HG03097 (cell line): Measurements from ENCODE around the gene MDH2.
"Not testable (repeated sequence)": the region's sequence is repeated elsewhere in the genome, so short reads cannot be mapped to it uniquely, and the experiment has no call there.

Experiments used
- ATAC-seq: cut with Tn5 transposase; IDR thresholded peaks from one replicate; pipeline ENCODE4 v1.9.1; 2021; ENCODE audit not compliant: unreplicated experiment, low FRiP score

The MDH2 gene

DNA sequence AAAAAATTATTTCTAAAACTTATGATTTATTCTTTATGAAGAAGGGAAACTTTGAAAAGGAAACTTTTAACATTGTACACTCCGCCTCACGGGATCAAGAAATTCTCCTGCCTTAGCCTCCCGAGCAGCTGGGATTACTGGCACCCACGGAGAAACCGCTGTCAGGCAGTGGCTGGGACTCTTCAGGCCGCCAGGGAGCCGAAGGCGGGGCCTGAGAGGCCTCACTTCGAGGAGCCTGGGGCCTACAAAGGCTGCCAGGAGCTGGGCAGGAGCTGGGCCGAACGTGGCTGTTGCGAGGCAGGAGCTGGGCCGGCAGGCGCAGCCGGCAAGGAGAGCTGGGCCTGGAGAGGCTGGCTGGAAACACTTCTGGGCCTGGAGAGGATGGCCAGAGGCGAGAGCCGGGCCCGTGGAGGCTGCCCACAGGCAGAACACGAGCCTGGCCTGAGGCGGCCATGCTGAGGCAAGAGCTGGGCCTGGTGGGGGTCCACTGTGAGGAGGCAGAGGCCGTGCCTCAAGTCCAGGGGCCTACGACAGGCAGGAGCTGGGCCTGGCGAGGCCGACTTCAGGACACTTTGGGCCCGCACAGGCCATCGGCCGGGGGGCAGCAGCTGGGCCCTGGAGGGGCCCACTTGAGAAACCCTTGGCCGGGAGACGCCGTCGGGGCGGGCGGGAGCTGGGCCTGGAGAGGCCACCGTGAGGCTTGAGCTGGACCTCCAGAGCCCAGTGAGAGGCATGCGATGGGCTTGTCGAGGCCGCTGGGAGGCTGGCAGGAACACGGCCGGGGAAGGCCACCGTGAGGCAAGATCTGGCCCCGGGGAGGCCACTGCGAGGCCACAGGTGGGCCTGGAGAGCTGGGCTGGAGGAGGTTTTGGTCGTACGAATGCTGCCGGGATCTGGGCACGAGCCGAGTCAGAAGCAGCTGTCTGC, 23.7 kb downstream of the MDH2 start:
- no peak for ATAC-seq

DNA sequence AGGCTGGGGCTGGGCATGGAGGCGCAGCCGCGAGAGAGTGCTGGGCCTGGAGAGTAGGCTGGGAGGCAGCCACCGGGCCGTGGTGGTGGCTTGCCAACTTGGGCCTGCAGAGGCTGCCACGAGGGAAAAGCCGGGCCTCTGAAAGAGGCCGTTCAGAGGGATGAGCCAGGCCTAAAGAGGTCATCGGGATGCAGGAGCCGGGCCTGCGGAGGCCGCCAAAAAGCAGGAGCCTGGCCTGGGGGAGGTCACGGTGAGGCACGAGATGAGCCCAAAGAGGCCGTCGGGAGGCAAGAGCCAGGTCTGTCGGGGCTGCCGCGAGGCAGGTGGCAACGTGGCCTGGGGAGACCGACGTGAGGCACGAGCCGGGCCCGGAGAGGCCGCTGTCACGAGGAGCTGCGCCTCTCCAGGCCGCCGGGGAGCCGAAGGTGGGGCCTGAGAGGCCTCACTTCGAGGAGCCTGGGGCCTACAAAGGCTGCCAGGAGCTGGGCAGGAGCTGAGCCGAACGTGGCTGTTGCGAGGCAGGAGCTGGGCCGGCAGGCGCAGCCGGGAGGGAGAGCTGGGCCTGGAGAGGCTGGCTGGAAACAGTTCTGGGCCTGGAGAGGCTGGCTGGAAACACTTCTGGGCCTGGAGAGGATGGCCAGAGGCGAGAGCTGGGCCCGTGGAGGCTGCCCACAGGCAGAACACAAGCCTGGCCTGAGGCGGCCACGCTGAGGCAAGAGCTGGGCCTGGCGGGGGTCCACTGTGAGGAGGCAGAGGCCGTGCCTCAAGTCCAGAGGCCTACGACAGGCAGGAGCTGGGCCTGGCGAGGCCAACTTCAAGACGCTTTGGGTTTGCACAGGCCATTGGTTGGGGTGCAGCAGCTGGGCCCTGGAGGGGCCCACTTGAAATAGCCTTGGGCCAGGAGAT, 24.6 kb downstream of the MDH2 start:
- ATAC-seq: no peak

- no peak for ATAC-seq
These were observed 25.6 kb downstream of the MDH2 start for GRCh38 chr7:76073335-76073990.

GRCh38 chr7:76074306-76074971, 26.5 kb downstream of the MDH2 start:
- no peak for ATAC-seq

GRCh38 chr7:76074972-76075370, 27.1 kb downstream of the MDH2 start:
- ATAC-seq: no peak

GRCh38 chr7:76076995-76077394, 29.1 kb downstream of the MDH2 start:
- no peak for ATAC-seq

GRCh38 chr7:76077435-76077834, 29.5 kb downstream of the MDH2 start:
- ATAC-seq: no peak

GRCh38 chr7:76080204-76080603, 32.3 kb downstream of the MDH2 start:
- no peak for ATAC-seq

- not testable (repeated sequence) for ATAC-seq
These were observed 36.2 kb downstream of the MDH2 start for GRCh38 chr7:76084115-76084514.

- ATAC-seq: no peak
These were observed 38.2 kb downstream of the MDH2 start for GRCh38 chr7:76086070-76086469.

- not testable (repeated sequence) for ATAC-seq
These were observed 39.5 kb downstream of the MDH2 start for GRCh38 chr7:76087362-76087791.

DNA sequence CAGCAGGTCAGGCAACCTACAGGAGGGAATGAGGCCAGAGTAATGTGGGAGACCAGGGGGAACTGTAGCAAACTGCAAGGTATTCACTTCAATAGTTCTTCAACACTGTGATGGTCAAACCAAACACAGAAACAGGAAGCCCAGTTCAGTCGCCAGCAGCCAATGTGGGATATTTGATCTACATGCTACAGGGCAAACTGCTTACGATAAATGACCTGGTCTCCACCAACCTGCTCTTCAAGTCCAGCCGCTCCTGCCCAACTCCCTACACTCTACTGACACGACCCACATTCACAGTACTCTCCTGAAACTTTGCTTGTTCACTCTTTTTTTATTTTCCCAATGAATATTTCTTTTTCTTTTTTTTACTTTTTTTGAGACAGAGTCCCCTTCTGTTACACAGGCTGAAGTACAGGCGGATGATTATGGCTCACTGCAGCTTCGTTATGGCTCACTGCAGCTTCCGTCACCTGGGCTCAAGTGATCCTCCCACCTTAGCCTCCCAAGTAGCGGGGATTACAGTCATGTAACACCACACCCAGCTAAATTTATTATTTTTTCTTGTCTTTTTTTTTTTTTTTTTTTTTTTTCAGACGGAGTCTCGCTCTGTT, 42.1 kb downstream of the MDH2 start:
- ATAC-seq: no peak

GRCh38 chr7:76091506-76091905, 43.6 kb downstream of the MDH2 start:
- ATAC-seq: no peak

DNA sequence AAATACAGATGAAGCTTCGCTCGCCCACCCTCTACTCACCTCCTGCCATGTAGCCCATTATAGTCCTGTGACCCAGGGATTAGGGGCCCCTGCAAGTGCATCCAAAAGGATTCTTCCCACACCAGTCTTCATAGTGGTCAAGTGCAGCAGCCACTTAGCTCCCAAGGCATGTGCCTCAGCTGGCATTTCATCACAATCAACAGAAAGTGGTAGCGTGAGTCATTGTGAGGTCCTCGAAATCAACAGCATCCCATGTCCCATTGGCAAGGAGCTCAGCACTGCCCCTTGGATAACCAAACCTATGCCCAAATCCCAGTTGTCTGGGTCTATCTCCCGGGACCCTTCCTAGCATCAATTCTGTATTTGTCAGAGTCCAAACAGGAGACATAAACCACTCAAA, 45.6 kb downstream of the MDH2 start:
- ATAC-seq: not testable (repeated sequence)

- not testable (repeated sequence) for ATAC-seq
These were observed 46.4 kb downstream of the MDH2 start for GRCh38 chr7:76094326-76094725.

DNA sequence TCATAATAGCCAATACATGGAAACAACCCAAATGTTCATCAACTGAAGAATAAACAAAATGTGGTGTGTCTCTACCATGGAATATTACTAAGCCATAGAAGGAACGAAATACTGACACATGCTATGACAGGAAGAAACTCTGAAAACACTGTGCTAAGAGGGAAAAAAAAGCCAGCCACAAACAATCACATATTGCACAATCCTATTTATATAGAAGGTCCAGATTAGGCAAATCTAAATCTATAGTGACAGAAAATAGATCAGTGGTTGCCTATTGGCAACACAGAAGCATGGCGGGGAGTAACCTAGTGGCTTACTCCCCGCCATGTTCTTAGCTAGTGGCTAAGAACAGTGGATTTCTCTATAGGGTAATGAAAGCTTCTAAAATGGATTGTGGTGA, 48.0 kb downstream of the MDH2 start:
- ATAC-seq: no peak

DNA sequence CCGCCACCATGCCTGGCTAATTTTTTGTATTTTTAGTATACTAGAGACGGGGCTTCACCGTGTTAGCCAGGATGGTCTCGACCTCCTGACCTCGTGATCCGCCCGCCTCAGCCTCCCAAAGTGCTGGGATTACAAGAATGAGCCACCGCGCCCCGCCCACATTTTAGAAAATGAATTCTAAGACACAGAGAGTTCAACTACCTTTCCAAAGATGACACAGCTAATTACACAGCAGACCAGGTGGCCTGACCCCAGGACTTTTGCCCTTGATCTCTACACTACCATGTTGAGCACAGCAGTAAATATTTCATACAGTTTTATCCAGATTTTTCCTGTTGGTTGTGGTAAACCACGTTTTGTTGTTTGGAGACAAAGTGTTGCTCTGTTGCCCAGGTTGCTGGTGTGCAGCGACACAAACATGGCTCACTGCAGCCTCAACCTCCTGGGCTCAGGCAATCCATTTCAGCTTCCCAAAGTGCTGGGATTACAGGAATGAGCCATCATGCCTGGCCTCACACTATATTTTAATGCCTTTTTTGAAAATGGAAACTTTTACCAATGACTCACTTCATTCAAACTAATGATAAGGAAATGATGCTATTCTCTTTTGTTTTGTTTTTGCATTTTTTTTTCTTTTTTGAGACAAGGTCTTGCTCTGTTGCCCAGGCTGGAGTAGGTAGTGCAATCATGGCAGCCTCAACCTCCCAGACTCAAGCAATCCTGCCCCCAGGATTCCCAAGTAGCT, 54.0 kb downstream of the MDH2 start:
- ATAC-seq: not testable (repeated sequence)

DNA sequence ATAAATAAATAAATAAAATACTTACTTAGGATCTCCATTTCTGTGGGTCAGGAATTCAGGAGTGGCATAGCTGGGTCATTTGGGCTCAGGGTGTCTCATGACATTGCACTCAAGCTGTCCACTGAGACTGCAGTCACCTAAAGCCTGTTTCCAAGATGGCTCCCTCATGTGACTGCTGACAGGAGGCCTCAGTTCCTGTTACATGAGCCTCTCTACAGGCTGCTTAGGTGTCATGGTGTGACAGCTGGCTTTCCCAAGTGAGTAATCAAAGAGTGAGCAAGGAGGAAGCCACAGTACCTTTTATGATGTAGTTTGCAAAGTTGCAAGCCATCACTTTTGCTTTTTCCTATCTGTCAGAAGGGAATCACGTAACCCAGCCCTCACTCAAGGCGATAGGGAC, 55.9 kb downstream of the MDH2 start:
- ATAC-seq: not testable (repeated sequence)

GRCh38 chr7:76106130-76106529, 58.2 kb downstream of the MDH2 start:
- not testable (repeated sequence) for ATAC-seq
